GM10248 (cell line): ENCODE measurements around the gene SLC11A2.
"Not testable (repeated sequence)": the region's sequence is repeated elsewhere in the genome, so short reads cannot be mapped to it uniquely, and the experiment has no call there.

Source experiments
- CTCF ChIA-PET: fragments of 300-600 bp; sonication (Branson Sonifier 250); formaldehyde crosslinking; extraction: SDS; loops from one replicate; lab custom pipeline; 2021; ENCODE audit warnings: antibody characterized with exemption; lab: Yijun Ruan, JAX
- POLR2A ChIA-PET: fragments of 350-650 bp; sonication (Branson Sonifier 250); formaldehyde crosslinking; extraction: SDS; loops from one replicate; lab custom pipeline; 2020; ENCODE audit warnings: antibody characterized with exemption; lab: Yijun Ruan, JAX
- DNase-seq: peaks from one replicate; pipeline ENCODE4 v3.0.0; 2012; ENCODE audit errors: extremely low spot score
- CTCF ChIP-seq: IDR thresholded peaks from 2 replicates; pipeline ENCODE4 v1.5.1; 2012; ENCODE audit warnings: mild to moderate bottlenecking, low read depth; ENCODE audit errors: extremely low read depth, missing control alignments, control extremely low read depth

Gene SLC11A2

GRCh38 chr12:51020448-51021182 is 5.6 kb downstream of the SLC11A2 start:
- CTCF ChIA-PET, result no interaction called here
- POLR2A ChIA-PET, result no interaction called here
- TF ChIP-seq CTCF, result no peak
- no peak for DNase-seq

GRCh38 chr12:51019927-51020326 is 6.3 kb downstream of the SLC11A2 start:
- ChIA-PET CTCF (interaction anchor here (0.7 to 1.0 kb wide), 2 partner anchors 255 to 321 kb away, joined by 3 read pairs; no protein-coding TSS in a partner anchor), POLR2A (no interaction called here)
- no peak for TF ChIP-seq CTCF
- DNase-seq, result no peak

GRCh38 chr12:51018956-51019355 is 7.2 kb downstream of the SLC11A2 start:
- ChIA-PET CTCF (interaction anchor here (0.7 to 1.0 kb wide), 2 partner anchors 9 to 322 kb away, joined by 3 read pairs; no protein-coding TSS in a partner anchor), POLR2A (no interaction called here)
- DNase-seq, result no peak
- no peak for TF ChIP-seq CTCF

- ChIA-PET CTCF (interaction anchor here (1.0 kb wide), 1 partner anchor 9 kb away, joined by 5 read pairs; the partner anchor contains the start of gene SLC11A2), POLR2A (no interaction called here)
- no peak for DNase-seq
- no peak for TF ChIP-seq CTCF
These were observed 8.7 kb downstream of the SLC11A2 start for GRCh38 chr12:51017452-51017851.

- POLR2A ChIA-PET, DNase-seq, CTCF ChIA-PET: not testable (repeated sequence)
These were observed 11.7 kb downstream of the SLC11A2 start for GRCh38 chr12:51014467-51014866.

- DNase-seq, result no peak
- ChIA-PET CTCF (no interaction called here), POLR2A (no interaction called here)
- TF ChIP-seq CTCF, result no peak
These were observed 12.7 kb downstream of the SLC11A2 start for GRCh38 chr12:51013441-51013840.

- ChIA-PET CTCF (interaction anchor here (1.0 kb wide), 1 partner anchor 10 kb away, joined by 3 read pairs; no protein-coding TSS in a partner anchor), POLR2A (no interaction called here)
- no peak for DNase-seq
- no peak for TF ChIP-seq CTCF
These were observed 13.5 kb downstream of the SLC11A2 start for GRCh38 chr12:51012570-51013236.
